Neural progenitor cell (in vitro differentiated cells): ENCODE data around the gene HTR3D.

ENCODE experiments used
- CTCF ChIP-seq: fragments of 200-600 bp; sonication (generic); IDR thresholded peaks from 2 replicates; pipeline ENCODE4 v1.5.1; 2017; ENCODE audit warnings: antibody characterized with exemption, mild to moderate bottlenecking
- EZH2 ChIP-seq: fragments of 200-600 bp; sonication (generic); IDR thresholded peaks from 2 replicates; pipeline ENCODE4 v1.6.1; 2017; ENCODE audit warnings: antibody characterized with exemption, mild to moderate bottlenecking, moderate library complexity
- EZH2phosphoT487 ChIP-seq: fragments of 200-600 bp; sonication (generic); IDR thresholded peaks from 2 replicates; pipeline ENCODE4 v1.6.1; 2017; ENCODE audit warnings: antibody characterized with exemption

- TF ChIP-seq CTCF: no peak
- no peak for TF ChIP-seq EZH2
- no peak for TF ChIP-seq EZH2phosphoT487
These were observed 15.4 kb upstream of the HTR3D start for GRCh38 chr3:184016169-184016570.
